HG02870 (cell line): ENCODE data around the gene ALDH1A2.
"Not testable (repeated sequence)": the region's sequence is repeated elsewhere in the genome, so short reads cannot be mapped to it uniquely, and the experiment has no call there.

Experiments
- ATAC-seq: cut with Tn5 transposase; IDR thresholded peaks from one replicate; pipeline ENCODE4 v1.9.1; 2021; ENCODE audit warnings: mild to moderate bottlenecking, moderate library complexity; ENCODE audit not compliant: unreplicated experiment

The ALDH1A2 gene

GRCh38 chr15:58065445-58066041 lies at the start of gene ALDH1A2:
ALDH1A2 (minus strand) TSS chr15:58065711; CDS start chr15:58065650, 61 bp downstream.
- no peak for ATAC-seq

GRCh38 chr15:58114812-58115211 lies 49.3 kb upstream of the ALDH1A2 start:
- no peak for ATAC-seq

GRCh38 chr15:58114388-58114787 lies 48.9 kb upstream of the ALDH1A2 start:
- no peak for ATAC-seq

- ATAC-seq, result not testable (repeated sequence)
Observed at GRCh38 chr15:58113358-58113757, 47.8 kb upstream of the ALDH1A2 start.

- no peak for ATAC-seq
Observed at GRCh38 chr15:58111718-58112104, 46.2 kb upstream of the ALDH1A2 start.

GRCh38 chr15:58110999-58111717 lies 45.6 kb upstream of the ALDH1A2 start:
- no peak for ATAC-seq

GRCh38 chr15:58109419-58109818 lies 43.9 kb upstream of the ALDH1A2 start:
- no peak for ATAC-seq

GRCh38 chr15:58108117-58108516 lies 42.6 kb upstream of the ALDH1A2 start:
- ATAC-seq, result no peak

- ATAC-seq, result no peak
Observed at GRCh38 chr15:58103482-58103881, 38.0 kb upstream of the ALDH1A2 start.

- no peak for ATAC-seq
Observed at GRCh38 chr15:58096529-58097084, 31.1 kb upstream of the ALDH1A2 start.

- no peak for ATAC-seq
Observed at GRCh38 chr15:58095415-58095814, 29.9 kb upstream of the ALDH1A2 start.

GRCh38 chr15:58087871-58088270 lies 22.4 kb upstream of the ALDH1A2 start:
- ATAC-seq, result no peak

- ATAC-seq, result no peak
Observed at GRCh38 chr15:58086491-58086890, 21.0 kb upstream of the ALDH1A2 start.

- no peak for ATAC-seq
Observed at GRCh38 chr15:58083526-58083925, 18.0 kb upstream of the ALDH1A2 start.

- ATAC-seq, result no peak
Observed at GRCh38 chr15:58081891-58082290, 16.4 kb upstream of the ALDH1A2 start.

GRCh38 chr15:58081456-58081855 lies 15.9 kb upstream of the ALDH1A2 start:
- ATAC-seq, result no peak

GRCh38 chr15:58080959-58081358 lies 15.4 kb upstream of the ALDH1A2 start:
- not testable (repeated sequence) for ATAC-seq

- ATAC-seq, result no peak
Observed at GRCh38 chr15:58080398-58080797, 14.9 kb upstream of the ALDH1A2 start.

GRCh38 chr15:58078591-58078990 lies 13.1 kb upstream of the ALDH1A2 start:
- no peak for ATAC-seq

GRCh38 chr15:58077427-58077826 lies 11.9 kb upstream of the ALDH1A2 start:
- ATAC-seq, result no peak

GRCh38 chr15:58074452-58074851 lies 8.9 kb upstream of the ALDH1A2 start:
- ATAC-seq, result no peak

- ATAC-seq, result no peak
Observed at GRCh38 chr15:58070801-58071418, 5.4 kb upstream of the ALDH1A2 start.
